NCI-H1436 (cell line): Measurements from ENCODE around the gene GASK1A.

Source experiments
- DNase-seq: peaks from one replicate; lab custom pipeline; 2025; lab: John Stamatoyannopoulos, UW

The GASK1A gene

DNA sequence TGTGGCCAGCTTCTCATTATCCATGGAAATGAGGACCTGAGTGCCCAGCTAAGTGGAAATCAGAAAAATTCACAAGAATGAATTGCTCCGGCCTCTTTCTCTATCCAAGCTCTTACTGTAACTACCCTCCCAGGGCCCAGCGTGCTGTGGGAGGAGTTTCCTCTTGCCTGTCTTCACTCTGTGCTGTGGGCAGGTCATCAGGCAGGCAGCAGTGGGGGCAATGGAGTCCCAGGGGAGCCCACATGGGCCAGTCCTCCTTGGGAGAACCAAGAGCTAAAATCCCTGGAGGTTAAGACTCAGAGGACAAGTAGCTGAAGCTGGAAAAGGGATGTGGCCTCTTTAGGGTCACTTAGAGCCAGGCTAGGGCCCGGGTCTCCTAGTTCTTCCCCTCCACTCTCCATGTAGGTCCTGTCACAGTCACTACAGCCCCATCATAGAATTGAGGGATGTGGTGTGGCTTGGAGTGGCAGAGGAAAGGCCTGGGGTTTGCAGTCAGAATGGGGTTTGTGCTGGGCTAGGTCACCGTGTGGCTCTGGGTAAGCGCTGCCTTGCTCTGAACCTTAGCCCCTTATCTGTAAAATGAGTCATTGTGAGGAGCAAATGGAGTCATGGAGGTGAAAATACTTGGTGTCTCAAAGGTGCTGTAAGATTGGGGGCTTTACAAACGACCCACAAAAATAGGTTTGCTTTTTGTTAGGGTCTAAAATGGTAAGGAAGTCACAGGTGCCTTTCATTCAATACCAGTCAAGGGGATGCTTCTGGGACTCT, 3.7 kb downstream of the GASK1A start:
- no peak for DNase-seq

GRCh38 chr3:42983927-42984326, 4.8 kb downstream of the GASK1A start:
- no peak for DNase-seq

DNA sequence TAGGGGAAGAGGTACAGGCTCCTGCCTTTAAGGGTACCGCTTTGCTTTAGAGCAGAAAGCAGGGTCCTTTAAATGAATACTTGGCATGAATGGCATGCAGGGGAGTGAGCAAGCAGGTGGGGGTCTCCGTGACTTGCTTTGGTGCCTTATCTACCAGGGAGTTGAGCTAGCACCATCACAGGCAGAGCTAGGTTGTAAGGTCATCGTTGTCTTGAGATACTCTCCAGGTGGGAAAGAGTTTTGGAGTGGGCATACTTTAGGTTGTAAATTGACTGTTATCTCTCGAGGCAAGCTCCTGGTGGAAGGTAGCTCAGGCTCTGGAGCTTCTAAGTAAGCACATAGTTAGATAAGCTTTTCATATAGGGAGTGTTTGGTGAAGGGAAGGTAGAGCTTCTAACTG, 5.6 kb downstream of the GASK1A start:
- no peak for DNase-seq

DNA sequence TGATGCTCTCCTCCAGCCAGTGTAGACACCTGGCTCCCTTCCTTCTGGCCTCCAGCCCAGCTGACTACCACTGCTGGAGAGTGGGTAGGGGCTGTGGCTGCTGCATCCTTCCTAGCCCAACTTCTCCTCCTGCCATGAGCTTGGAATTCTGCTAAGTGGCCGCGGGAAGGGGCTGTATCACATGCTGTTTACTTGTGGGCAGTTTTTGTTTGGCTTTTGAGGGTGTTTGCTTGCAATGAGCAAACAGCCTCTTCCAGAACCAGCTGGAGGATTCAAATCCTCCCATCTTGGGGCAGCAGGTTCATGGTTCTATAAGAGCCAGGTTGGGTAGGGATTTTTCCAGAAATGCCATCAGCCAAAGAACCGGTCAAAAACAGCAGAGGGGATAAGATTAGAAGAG, 9.0 kb downstream of the GASK1A start:
- no peak for DNase-seq

DNA sequence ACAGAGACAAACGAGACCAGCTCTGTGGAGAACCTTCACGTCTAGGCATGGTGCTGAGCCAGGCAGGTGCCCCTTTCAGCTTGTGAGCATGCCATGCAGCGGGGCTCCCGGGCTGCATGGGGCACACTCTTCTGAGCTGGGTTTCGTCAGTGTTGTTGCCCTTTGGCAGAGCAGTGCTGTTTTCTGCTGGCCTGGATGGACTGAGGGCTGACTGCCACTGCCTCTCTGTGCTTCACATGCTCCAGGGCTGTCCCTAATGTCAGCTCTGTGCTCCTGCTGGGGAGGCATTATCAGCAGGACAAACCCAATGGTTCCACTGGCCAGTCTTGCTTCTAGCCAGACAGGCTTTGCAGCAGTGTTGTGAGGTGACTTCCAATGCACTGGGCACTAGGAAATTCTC, 9.5 kb downstream of the GASK1A start:
- no peak for DNase-seq

GRCh38 chr3:42991341-42992315, 12.5 kb downstream of the GASK1A start:
- DNase-seq, result no peak

GRCh38 chr3:42994595-42994994, 15.5 kb downstream of the GASK1A start:
- DNase-seq, result no peak

- DNase-seq, result no peak
These were observed 16.9 kb downstream of the GASK1A start for GRCh38 chr3:42996021-42996420.

DNA sequence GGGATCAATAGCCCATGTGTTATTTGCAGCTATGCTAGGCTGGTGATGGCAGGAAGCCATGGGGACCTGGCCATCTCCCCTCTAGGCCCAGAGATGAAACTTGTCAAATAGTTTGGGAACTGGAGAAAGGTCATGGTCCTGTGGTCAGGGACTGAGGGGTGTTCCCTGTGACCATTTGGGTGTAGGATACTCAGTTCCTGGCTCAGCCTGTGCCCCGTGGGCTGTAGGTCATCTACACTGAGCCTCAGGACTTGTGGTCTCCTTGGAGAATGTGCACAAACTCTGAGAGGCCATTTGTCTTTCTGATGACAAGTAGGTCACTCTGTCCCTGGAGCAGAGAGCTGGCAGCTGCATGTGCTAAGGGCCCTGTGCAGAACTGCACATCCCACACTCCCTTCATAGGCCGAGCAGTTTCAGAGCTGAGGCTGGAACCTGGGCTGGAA, 17.5 kb downstream of the GASK1A start:
- no peak for DNase-seq

DNA sequence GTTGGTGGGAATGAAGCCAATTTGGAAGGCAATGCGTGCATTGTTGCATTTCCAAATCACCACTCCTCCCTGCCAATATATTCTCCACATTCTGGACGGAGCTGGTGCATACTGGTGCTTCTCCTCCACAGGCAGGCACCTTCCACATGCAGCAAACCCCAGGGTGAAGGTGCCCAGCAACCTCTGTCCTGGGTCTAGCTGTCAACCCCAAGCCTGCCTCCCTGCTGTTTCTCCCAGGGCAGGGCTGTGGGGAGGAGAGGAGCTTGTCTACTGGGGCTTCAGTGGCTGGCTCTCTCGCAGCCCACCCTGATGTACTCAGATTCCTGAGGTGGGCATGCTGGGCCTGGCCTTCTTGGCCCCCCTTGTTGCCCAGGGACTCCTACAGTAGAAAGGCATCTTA, 20.1 kb downstream of the GASK1A start:
- DNase-seq, result no peak

DNA sequence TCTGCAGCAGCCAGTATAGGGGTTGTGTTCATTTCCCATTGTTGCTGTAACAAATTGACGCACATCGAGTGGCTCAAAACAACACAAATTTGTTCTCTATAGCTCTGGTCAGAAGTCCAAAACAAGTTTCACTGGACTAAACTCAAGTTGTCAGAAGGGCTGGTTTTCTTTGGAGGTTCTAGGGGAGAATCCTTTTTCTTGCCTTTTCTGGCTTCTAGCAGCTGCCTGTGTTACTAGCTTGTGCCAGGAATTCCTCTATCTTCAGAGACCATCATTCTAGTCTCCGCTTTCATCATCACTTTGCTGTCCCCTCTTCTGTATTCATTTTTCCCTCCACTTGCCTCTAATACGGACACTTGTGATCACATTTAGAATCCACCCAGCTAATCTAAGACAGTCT, 20.5 kb downstream of the GASK1A start:
- no peak for DNase-seq

DNA sequence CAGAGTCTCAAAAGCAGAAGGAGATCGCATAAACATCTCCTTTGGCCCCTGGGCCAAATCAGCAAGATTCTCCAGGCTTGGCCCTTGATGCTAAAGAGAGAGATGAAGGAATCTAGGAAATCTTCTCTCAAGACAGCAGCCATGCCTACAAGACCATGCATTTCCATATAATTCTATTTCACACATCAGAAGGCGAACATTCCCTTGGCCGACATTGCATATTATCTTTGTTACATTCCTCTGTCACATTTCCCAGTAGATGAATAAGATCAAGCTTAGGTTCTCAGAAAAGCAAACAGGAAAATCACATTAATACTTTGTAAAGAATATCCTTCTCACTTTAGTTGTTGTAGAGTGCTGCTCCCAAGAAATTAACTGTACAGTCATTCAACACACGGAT, 21.3 kb downstream of the GASK1A start:
- no peak for DNase-seq

- DNase-seq, result no peak
These were observed 22.0 kb downstream of the GASK1A start for GRCh38 chr3:43001094-43001553.

GRCh38 chr3:43001556-43002121, 22.5 kb downstream of the GASK1A start:
- DNase-seq, result no peak

DNA sequence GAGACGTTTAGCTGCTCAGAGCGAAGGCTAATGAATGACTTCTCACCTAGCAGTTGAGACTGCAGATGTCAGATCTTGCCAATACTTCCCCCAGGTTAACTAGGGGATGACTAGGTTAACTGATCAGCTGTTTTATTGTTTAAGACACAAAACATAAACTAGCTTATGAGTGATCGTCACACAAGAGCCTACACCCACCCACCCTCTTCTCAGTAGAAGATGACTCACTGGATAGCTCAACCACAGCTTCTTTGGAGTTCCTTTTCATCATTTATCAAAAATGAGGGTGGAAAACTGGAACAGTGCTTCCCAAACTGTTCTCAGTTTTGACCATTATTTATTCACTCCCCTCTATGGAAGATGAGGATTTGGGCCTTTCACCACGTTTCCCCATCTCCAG, 25.2 kb downstream of the GASK1A start:
- DNase-seq, result no peak

DNA sequence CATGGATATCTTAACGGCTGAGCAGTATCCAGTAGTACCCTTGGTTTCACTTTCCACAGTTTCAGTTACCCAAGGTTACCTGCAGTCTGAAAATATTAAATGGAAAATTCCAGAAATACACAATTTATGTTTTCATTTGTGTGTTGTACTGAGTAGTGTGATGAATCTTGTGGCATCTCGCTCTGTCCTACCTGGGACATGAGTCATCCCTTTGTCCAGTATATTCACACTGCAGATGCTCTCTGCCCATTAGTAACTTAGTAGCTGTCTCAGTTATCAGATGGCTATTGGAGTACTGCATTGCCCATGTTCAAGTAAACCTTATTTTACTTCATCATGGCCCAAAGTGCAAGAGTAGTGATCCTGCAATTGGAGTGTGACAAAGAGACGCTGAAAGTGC, 26.1 kb downstream of the GASK1A start:
- DNase-seq, result no peak

DNA sequence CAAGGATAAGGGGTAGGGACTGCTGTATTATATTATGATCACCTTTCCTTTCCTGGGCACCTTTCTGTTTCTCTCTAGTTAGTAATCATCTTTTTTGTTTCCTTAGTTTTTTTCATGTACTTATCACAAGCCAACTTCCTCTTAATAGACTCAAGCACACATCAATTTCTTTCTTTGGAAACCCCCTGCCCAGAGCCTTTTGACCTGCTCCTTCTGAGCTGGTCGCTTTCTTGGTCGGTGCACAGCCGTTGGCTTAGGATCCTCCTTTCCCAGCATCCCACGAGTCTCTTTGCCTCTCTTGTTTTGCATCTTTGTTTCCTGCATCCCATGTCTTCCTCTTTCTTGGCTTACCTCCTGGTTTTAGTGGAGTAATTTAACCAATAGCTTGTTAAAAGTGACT, 26.9 kb downstream of the GASK1A start:
- no peak for DNase-seq

DNA sequence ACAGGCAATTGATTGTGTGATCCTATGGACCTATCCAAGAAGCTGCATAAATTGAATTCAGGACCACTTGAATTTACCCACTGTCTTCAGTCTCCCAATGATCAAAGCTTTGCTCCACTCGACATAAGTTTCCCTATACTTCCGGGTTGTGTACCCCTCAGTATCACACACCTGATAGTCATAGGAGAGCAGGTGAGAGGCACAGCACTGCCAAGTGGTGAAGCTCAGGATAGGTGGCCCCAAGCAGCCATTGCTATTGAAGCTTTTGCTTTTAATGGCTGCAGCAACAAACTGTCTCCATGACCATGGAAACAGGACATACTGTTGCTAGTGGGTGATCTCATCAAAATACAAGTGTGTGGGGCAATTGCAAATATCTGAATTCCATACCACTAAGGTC, 27.7 kb downstream of the GASK1A start:
- DNase-seq, result no peak

GRCh38 chr3:43009547-43009946, 30.4 kb downstream of the GASK1A start:
- no peak for DNase-seq

GRCh38 chr3:43010638-43011037, 31.5 kb downstream of the GASK1A start:
- DNase-seq, result no peak

DNA sequence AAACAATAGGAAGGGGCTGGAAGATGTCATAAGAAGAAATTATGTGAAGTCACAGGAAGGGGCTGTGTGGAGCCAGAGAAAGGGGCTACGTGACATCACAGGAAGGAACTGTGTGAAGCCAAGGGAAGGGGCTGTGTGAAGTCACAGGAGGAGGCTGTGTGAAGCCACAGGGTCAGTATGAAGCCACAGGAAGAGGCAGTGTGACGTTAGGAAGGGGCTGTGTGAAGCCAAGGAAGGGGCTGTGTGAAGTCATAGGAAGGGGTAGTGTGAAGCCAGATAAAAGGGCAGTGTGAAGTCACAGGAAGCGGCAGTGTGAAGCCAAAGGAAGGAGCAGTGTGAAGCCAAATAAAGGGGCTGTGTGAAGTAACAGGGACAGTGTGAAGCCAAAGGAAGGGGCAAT, 32.5 kb downstream of the GASK1A start:
- no peak for DNase-seq

DNA sequence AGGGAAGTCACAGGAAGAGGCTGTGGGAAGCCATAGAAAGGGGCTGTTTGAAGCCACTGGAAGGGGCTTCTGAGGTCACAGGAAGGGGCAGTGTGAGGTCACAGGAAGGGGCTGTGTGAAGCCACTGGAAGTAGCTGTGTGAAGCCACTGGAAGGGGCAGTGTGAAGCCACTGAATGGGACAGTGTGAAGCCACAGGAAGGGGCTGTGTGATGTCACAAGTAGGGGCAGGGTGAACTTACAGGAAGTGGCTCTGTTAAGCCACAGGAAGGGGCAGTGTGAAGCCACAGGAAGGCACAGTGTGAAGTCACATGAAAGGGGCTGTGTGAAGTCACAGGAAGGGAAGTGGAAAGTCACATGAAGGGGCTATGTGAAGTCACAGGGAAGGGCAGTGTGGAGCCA, 33.1 kb downstream of the GASK1A start:
- DNase-seq, result no peak

- DNase-seq, result no peak
These were observed 34.1 kb downstream of the GASK1A start for GRCh38 chr3:43013256-43013655.
